K562 (cell line): ENCODE data around the gene HBQ1. TPM values are rescaled to one million over a fixed set of nuclear protein-coding genes. Genes with fewer than 3 reads are reported as not detected.

Source experiments
- ELF1 ChIP-seq: fragments of 200-800 bp; sonication (Bioruptor generic); IDR thresholded peaks from 2 replicates; pipeline ENCODE4 v1.6.1; 2016; ENCODE audit warnings: missing genetic modification characterization, missing compliant biosample characterization
- FOS ChIP-seq: IDR thresholded peaks from 3 replicates; pipeline ENCODE4 v1.6.1; 2011; ENCODE audit not compliant: insufficient read length; ENCODE audit errors: extremely low read depth
- FOXJ2 ChIP-seq: fragments of 200-800 bp; sonication (Bioruptor generic); IDR thresholded peaks from 2 replicates; pipeline ENCODE4 v1.6.1; 2016; ENCODE audit warnings: missing genetic modification characterization, missing compliant biosample characterization
- GATA2 ChIP-seq: sonication (generic); formaldehyde crosslinking; IDR thresholded peaks from 2 replicates; pipeline ENCODE4 v1.4.0; 2020; ENCODE audit warnings: mild to moderate bottlenecking, missing genetic modification reagents
- GTF2E2 ChIP-seq: fragments of 200-800 bp; sonication (Bioruptor generic); IDR thresholded peaks from 2 replicates; pipeline ENCODE4 v1.6.1; 2016; ENCODE audit warnings: missing genetic modification characterization, missing compliant biosample characterization
- HDAC8 ChIP-seq: fragments of 450-650 bp; IDR thresholded peaks from 2 replicates; pipeline ENCODE4 v1.6.1; 2016; ENCODE audit warnings: mild to moderate bottlenecking, missing genetic modification characterization, moderate library complexity, missing compliant biosample characterization
- MAFK ChIP-seq: IDR thresholded peaks from 2 replicates; pipeline ENCODE4 v1.6.1; 2011; ENCODE audit warnings: low read length, improper control_type of control experiment
- OTX1 ChIP-seq: fragments of 450-650 bp; formaldehyde crosslinking; IDR thresholded peaks from 2 replicates; pipeline ENCODE4 v1.4.0; 2022; ENCODE audit warnings: mild to moderate bottlenecking
- PPARD ChIP-seq: fragments of 250-450 bp; sonication (Bioruptor Pico); IDR thresholded peaks from 2 replicates; pipeline ENCODE4 v1.8.0; 2022; ENCODE audit warnings: inconsistent platforms, mild to moderate bottlenecking, moderate library complexity
- RCOR1 ChIP-seq, 2 experiments: IDR thresholded peaks; 2 replicates each; pipeline ENCODE4 v1.6.1; 2012; ENCODE audit warnings: low read depth in 2 of 2, low read length in 2 of 2, borderline replicate concordance in 1 of 2, improper control_type of control experiment in 1 of 2
- SIN3B ChIP-seq: fragments of 450-650 bp; IDR thresholded peaks from 2 replicates; pipeline ENCODE4 v1.6.1; 2017; ENCODE audit warnings: low read depth, mild to moderate bottlenecking, moderate library complexity
- STAT5A ChIP-seq: IDR thresholded peaks from 2 replicates; pipeline ENCODE4 v1.6.1; 2012; ENCODE audit warnings: low read length, inconsistent platforms, borderline replicate concordance
- ZKSCAN8 ChIP-seq: fragments of 200-800 bp; sonication (Bioruptor generic); IDR thresholded peaks from 2 replicates; pipeline ENCODE4 v1.6.1; 2016; ENCODE audit warnings: missing genetic modification characterization, missing compliant biosample characterization
- ZNF23 ChIP-seq: fragments of 250-450 bp; sonication (Bioruptor Pico); IDR thresholded peaks from 2 replicates; pipeline ENCODE4 v1.4.0; 2020; ENCODE audit warnings: mild to moderate bottlenecking
- ZNF778 ChIP-seq: fragments of 450-650 bp; formaldehyde crosslinking; IDR thresholded peaks from 2 replicates; pipeline ENCODE4 v1.4.0; 2020; ENCODE audit warnings: mild to moderate bottlenecking, moderate library complexity
- polyA plus RNA-seq, 8 experiments: library from polyadenylated mRNA; depleted of rRNA in 4 of 8; stranded (reverse) in 5 of 8; unstranded in 3 of 8; fragments of >200 nt; fragmentation: Nextera tagmentation in 2 of 8; fragmentation: Illumina TruSeq in 1 of 8; extraction: Ambion mirVana in 2 of 8; extraction: Trizol in 1 of 8; gene quantifications; 2 replicates each; pipeline versions ENCODE4 v1.2.1 to v1.2.3, GENCODE V29; 2011 to 2014; ENCODE audit warnings: inconsistent platforms in 1 of 8, missing spikeins in 1 of 8
- total RNA-seq, 7 experiments: library from RNA; depleted of rRNA in 6 of 7; stranded (reverse); fragments of >200 nt in 6 of 7; fragmentation: Illumina TruSeq in 2 of 7; extraction: Trizol in 2 of 7; gene quantifications; 2 replicates each; pipeline versions ENCODE4 v1.2.1 to v1.2.3, GENCODE V29; 2011 to 2021; ENCODE audit warnings: low replicate concordance in 1 of 7
- TF ChIP-seq, protein P1 (sequence below), 2 experiments: fragments of 150-350 bp in 1 of 2; IDR thresholded peaks; 2 replicates each; pipeline ENCODE4 v1.6.1; 2012 to 2016; ENCODE audit warnings: low read depth in 2 of 2, low read length in 2 of 2, mild to moderate bottlenecking in 1 of 2, moderate library complexity in 1 of 2
- TF ChIP-seq, protein P2 (sequence below): sonication (generic); formaldehyde crosslinking; IDR thresholded peaks from 2 replicates; pipeline ENCODE4 v1.8.0; 2022; ENCODE audit warnings: mild to moderate bottlenecking, low read depth, missing genetic modification reagents
- TF ChIP-seq, protein P3 (sequence below): sonication (generic); formaldehyde crosslinking; IDR thresholded peaks from 2 replicates; pipeline ENCODE4 v1.8.0; 2022; ENCODE audit warnings: mild to moderate bottlenecking, missing genetic modification reagents, borderline replicate concordance
- TF ChIP-seq, protein P4 (sequence below): fragments of 450-650 bp; IDR thresholded peaks from 2 replicates; pipeline ENCODE4 v1.6.1; 2016; ENCODE audit warnings: missing biosample characterization, missing genetic modification characterization

The HBQ1 gene
- total and polyA plus RNA-seq, 9 of the 15 experiments (the other 6 are each of a cell fraction or from before 2014, with no cell fraction given), result 2.3 to 190 (median 19.8) TPM

DNA sequence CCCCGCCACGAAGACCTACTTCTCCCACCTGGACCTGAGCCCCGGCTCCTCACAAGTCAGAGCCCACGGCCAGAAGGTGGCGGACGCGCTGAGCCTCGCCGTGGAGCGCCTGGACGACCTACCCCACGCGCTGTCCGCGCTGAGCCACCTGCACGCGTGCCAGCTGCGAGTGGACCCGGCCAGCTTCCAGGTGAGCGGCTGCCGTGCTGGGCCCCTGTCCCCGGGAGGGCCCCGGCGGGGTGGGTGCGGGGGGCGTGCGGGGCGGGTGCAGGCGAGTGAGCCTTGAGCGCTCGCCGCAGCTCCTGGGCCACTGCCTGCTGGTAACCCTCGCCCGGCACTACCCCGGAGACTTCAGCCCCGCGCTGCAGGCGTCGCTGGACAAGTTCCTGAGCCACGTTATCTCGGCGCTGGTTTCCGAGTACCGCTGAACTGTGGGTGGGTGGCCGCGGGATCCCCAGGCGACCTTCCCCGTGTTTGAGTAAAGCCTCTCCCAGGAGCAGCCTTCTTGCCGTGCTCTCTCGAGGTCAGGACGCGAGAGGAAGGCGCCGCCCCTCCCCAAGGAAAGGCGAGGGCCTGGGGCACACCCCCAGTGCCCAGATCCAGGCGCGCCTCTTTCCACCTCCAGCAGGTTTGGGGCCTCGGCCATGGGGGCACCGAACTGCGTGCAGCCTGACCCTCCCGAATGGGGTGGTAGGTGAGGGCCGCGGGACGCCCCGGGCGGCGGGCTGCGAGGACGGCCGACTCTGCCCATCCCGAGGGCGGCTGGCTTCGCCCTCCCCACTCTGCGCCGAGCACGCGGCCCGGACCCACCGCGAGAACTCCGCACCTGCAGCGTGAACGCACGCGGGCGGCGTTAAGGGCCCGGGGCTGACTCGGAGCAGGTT, 664 bp downstream of the HBQ1 start (continued):
- TF ChIP-seq SIN3B (0 out of 2 replicates have a peak, but pooled peaks have one; percentile 48), GATA2 (CRISPR knock-in tag) (no peak), FOS (no peak), ELF1 (no peak), RCOR1 (IDR thresholded peaks at IDR 0.05; ENCODE audit: borderline replicate concordance in 1 of 2, low read depth in 2 of 2, low read length in 2 of 2) (no peak), HDAC8 (0 out of 2 replicates have a peak, but pooled peaks have one; percentile 11), ZNF778 (CRISPR knock-in tag) (no peak), FOXJ2 (tag) (no peak), PPARD (CRISPR knock-in tag) (no peak), OTX1 (CRISPR knock-in tag) (no peak), ZKSCAN8 (CRISPR knock-in tag) (no peak), ZNF23 (no peak), STAT5A (no peak), MAFK (no peak), GTF2E2 (tag) (no peak)
- TF ChIP-seq, protein P1, sequence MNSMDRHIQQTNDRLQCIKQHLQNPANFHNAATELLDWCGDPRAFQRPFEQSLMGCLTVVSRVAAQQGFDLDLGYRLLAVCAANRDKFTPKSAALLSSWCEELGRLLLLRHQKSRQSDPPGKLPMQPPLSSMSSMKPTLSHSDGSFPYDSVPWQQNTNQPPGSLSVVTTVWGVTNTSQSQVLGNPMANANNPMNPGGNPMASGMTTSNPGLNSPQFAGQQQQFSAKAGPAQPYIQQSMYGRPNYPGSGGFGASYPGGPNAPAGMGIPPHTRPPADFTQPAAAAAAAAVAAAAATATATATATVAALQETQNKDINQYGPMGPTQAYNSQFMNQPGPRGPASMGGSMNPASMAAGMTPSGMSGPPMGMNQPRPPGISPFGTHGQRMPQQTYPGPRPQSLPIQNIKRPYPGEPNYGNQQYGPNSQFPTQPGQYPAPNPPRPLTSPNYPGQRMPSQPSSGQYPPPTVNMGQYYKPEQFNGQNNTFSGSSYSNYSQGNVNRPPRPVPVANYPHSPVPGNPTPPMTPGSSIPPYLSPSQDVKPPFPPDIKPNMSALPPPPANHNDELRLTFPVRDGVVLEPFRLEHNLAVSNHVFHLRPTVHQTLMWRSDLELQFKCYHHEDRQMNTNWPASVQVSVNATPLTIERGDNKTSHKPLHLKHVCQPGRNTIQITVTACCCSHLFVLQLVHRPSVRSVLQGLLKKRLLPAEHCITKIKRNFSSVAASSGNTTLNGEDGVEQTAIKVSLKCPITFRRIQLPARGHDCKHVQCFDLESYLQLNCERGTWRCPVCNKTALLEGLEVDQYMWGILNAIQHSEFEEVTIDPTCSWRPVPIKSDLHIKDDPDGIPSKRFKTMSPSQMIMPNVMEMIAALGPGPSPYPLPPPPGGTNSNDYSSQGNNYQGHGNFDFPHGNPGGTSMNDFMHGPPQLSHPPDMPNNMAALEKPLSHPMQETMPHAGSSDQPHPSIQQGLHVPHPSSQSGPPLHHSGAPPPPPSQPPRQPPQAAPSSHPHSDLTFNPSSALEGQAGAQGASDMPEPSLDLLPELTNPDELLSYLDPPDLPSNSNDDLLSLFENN (IDR thresholded peaks at IDR 0.05; ENCODE audit: low read depth in 2 of 2, low read length in 2 of 2), result no peak
- TF ChIP-seq, protein P2, sequence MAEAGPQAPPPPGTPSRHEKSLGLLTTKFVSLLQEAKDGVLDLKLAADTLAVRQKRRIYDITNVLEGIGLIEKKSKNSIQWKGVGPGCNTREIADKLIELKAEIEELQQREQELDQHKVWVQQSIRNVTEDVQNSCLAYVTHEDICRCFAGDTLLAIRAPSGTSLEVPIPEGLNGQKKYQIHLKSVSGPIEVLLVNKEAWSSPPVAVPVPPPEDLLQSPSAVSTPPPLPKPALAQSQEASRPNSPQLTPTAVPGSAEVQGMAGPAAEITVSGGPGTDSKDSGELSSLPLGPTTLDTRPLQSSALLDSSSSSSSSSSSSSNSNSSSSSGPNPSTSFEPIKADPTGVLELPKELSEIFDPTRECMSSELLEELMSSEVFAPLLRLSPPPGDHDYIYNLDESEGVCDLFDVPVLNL (CRISPR knock-in tag), result peak; percentile 87
- TF ChIP-seq, protein P3, sequence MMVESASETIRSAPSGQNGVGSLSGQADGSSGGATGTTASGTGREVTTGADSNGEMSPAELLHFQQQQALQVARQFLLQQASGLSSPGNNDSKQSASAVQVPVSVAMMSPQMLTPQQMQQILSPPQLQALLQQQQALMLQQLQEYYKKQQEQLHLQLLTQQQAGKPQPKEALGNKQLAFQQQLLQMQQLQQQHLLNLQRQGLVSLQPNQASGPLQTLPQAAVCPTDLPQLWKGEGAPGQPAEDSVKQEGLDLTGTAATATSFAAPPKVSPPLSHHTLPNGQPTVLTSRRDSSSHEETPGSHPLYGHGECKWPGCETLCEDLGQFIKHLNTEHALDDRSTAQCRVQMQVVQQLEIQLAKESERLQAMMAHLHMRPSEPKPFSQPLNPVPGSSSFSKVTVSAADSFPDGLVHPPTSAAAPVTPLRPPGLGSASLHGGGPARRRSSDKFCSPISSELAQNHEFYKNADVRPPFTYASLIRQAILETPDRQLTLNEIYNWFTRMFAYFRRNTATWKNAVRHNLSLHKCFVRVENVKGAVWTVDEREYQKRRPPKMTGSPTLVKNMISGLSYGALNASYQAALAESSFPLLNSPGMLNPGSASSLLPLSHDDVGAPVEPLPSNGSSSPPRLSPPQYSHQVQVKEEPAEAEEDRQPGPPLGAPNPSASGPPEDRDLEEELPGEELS (CRISPR knock-in tag), result peak; percentile 100
- TF ChIP-seq, protein P4, sequence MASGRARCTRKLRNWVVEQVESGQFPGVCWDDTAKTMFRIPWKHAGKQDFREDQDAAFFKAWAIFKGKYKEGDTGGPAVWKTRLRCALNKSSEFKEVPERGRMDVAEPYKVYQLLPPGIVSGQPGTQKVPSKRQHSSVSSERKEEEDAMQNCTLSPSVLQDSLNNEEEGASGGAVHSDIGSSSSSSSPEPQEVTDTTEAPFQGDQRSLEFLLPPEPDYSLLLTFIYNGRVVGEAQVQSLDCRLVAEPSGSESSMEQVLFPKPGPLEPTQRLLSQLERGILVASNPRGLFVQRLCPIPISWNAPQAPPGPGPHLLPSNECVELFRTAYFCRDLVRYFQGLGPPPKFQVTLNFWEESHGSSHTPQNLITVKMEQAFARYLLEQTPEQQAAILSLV (tag), result no peak
